ENCODE measurements around the gene TSHZ2.

TSHZ2 gene

DNA sequence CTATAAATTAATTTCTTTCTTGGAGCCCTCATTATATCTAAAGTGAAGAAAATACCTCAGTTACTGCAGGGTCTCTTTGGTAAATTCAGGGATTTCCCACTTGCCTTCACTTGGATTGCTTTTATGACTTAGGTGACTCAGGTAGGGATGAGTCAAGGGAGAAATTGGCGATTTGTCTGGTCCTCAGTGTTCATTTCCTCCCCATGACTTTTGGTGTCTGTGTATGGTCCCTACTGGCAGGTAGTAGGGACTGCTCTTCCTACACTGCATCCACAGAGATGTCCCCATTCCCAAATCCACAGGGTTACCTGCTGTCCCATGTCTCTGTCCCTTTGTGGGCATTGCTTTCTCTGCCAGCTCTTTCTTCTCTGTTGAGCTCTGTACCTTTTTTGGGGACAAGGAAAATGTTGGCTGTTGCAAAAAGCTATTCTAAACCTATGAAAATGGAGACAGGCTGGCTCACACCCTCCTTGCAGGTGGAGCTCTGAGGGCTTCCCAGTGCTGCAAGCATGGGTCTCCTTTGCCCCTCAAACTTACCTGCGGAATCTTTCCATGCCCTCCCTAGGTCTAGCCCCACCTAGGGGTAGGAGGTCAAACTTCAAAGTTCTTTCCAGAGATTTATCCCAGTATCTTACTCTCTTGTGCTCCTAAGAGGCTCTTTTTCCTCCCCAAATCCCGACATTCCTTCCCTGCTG is 409.6 kb downstream of the TSHZ2 start:
- no peak for DNase-seq (ENCODE audit: low read depth, low spot score)

DNA sequence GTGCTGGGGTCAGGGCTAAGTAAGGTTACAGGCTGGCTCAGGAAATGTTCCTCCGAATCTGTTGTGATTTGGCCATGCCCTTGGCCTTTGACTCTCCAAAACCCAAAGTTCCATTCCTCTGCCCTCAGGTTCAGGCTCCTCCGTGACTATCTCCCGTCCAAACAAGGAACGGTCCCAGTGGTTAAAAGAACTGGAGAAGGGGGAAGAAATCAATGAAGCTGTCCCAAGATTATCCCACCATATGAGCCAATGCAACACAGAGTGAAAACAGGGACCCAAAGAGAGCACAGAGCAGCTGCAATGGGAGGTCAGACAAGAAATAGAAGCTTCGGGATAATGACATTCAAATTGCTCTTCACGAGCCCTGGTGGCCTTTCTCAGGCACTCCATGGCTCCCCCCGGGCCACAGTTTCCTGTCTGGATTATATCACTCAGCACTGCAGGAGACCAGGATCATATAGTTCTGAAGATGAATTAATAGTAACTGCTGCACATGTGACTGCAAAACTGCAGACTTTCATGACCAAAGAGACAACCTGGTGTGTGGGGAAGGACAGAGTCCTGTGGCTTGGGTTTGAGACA is 410.2 kb downstream of the TSHZ2 start:
- DNase-seq (ENCODE audit: low read depth, low spot score) = no peak

DNA sequence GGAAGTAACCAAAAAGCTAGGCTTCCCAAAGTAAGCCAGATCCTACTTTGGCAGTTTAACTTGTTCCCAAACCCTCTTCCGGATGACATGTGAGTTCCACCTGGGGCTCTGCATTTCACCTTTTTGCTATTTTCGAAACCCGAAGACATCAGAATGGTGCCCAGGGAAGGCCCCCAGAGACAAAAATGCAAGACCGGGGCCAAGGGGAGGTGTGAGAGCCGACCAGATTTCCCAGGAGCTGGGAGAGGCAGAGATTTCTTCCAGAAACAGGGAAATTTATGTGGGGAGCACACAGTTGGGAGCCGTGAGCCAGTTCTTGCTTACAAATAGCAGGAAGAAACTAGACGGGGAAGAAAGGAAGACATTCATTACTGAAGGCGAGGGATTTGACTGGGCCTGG is 411.8 kb downstream of the TSHZ2 start:
- no peak for DNase-seq (ENCODE audit: low read depth, low spot score)

DNA sequence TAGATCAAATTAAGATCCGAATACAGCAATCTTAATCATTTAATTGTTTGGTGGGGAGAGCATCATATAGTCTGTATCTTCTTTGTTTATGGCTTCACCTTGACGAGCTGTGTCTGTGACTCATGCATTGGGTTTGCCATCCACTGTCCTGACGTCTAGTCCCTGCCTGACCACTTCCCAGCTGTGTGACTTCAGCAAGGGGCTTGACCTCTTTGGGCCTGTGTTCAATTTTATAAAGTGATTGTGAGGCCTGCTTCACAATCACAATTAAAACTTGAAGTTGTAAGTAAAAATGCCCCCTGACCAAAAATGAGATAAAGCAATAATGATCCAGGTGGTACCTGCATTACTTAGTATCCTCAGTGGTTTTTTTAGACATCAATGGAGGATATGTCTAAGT is 412.2 kb downstream of the TSHZ2 start:
- DNase-seq (ENCODE audit: low read depth, low spot score) = no peak

DNA sequence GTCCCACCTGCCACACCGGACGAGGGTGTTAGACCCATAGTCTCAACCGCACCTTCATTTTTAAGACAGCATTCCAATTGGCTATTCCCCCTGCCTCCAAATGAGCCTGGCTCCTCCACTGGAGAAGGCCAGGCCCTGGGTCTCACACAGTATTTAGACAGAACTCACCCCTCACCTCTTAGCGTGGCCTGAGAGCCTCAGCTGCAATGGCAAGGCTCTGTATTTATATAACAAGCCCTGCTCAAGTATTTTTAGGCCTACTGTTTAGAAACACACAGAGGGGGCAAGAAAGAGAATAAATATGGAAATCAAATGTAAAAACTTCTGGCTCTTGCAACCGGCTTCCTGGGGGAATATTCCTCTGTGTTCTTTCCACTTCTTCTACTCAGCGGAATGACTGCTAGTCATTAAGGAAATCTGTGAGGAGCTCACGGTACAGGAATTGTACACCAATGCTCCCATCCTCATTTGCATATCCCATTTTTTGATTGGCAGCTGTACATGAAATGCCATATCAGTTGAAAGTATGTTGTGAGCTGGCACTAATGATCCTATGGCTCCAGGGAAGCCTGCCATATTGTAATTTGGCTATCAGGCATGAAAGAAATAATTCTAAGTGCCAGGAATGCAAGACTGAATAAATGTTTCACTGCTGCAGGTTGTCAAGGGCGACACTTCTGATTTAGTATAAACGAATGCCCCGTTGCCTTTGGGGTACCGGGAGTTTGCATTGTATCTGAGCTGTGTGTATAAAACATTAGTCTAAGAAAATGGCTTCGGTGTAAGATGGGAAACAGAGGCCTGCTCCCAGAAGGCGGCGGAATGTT is 414.0 kb downstream of the TSHZ2 start:
- peak; percentile 17 for DNase-seq (ENCODE audit: low read depth, low spot score)

DNA sequence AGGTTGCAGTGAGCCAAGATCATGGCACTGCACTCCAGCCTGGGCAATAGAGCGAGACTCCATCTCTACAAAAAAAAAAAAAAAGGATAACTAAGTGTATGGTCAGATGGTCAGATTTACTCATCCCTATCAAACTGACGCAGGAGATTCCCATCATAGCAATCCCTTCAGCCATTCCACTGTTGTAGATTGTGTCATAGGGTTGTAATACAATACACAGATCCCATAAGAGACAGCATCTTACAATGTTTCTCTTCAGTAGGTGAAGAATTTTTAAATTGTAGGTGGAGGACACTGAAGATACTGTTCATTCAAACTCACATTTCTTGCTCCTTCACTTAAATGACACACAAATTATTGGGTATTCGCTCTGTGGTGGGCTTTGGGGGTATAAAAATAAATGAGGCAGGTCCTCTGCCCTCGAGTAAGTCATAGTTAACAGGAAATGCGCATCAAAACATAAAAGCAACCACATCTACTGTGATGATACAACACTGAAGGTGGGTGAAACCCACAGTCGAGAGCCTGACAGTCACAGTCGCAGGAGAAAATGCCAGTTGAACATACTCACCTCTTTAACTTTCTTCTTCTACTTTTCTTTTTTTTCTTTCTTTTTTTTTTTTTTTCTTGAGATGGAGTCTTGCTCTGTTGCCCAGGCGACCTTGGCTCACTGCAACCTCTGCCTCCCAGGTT is 416.0 kb downstream of the TSHZ2 start:
- DNase-seq (ENCODE audit: low read depth, low spot score) = no peak

DNA sequence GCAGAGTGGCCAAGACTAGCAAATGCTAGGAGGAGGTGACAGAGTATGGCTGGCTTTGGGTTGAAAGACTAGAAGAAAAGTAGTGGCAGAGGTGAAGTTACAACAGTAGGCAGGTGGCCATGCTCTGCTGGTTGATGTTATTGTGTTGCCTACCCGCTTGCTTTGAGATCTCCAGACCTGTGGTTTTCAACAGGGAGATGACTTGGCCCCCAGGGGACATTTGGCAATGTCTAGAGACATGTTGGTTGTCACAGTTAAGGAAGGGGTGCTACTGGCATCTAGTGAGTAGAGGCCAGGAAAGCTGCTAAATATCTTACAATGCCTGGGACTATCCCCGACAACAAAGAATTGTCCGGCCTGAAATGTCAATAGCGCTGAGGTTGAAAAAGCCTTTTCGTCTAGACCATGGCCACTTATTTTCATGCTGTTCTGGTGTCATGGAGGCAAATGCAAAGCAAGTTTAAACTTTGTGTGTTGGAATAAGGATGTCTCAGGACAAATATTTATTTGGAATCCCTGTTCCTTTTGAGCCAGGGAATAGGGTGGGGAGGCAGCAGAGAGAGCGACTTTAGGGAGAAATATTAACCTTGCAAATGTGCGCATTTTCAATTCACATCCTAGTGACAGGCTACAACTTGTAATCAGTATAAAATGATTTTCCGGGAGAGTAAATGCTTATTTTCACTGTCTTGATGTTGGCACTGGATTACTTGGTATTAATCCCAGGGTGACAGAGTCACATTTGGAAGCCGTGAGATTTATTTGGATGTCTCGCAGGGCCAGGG is 417.6 kb downstream of the TSHZ2 start:
- DNase-seq (ENCODE audit: low read depth, low spot score) = no peak

DNA sequence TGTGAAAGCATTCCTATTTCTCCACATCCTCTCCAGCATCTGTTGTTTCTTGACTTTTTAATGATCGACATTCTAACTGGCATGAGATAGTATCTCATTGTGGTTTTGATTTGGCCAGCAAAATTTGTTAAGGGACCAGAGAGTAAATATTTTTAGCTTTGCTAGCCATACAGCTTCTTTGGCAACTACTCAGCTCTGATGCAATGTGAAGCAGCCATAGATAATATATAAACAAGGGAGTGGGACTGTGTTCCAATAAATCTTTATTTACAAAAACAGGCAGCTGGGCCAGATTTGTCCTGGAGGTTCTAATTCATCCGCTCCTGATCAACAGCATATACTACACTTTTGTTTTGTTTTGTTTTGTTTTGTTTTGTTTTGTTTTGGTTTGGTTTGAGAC is 418.6 kb downstream of the TSHZ2 start:
- DNase-seq (ENCODE audit: low read depth, low spot score) = no peak

DNA sequence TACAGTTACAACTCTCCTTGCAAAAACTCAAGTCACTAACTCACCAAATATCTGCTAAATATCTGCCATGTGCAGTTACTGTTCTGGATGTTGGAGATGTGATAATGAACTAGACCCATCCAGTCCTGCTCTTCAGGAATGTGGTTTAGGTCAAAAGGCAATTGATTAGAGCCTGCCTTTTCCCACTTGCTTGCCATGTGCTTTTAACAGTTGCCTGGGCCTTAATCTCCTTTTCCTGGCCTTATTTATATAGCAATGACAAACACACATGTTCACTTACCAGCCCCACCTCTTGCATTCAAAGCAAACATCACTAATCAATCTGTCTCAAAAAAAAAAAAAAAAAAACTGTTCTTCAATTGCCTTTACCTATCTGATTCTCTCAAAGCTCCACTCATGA is 422.3 kb downstream of the TSHZ2 start:
- DNase-seq (ENCODE audit: low read depth, low spot score) = no peak

DNA sequence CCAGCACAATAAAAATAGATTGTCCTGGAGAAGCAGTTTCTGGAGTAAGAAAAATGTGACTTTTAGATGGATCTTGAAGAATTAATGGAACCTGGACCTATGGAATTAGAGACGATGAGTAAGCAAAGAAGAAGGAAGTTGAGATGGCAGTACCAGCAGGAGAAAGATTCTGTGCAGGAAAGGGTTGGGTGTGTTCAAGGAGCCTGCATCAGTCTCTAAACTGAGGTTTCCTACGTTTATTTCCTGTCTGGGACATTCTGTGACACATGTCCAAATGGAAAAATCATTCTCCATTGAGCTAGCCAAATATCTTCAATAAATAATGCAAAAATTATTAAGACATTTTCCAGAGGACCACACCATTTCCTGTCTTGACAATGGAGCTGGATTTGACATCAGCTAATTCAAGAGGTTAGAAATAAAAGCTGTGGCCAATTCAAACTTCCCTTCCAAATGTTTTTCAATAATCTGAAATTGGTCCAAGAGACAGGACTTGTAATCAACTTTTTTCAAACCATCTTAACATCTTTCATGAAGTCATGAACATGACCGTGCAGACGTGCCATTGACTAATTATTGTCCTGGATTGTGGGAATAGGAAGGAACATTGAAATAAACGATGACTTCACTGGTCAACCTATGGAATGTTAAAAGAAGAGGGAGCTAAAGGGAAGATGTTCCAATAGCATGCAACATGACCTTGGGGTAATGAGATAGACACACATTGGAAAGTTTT is 423.2 kb downstream of the TSHZ2 start:
- no peak for DNase-seq (ENCODE audit: low read depth, low spot score)

DNA sequence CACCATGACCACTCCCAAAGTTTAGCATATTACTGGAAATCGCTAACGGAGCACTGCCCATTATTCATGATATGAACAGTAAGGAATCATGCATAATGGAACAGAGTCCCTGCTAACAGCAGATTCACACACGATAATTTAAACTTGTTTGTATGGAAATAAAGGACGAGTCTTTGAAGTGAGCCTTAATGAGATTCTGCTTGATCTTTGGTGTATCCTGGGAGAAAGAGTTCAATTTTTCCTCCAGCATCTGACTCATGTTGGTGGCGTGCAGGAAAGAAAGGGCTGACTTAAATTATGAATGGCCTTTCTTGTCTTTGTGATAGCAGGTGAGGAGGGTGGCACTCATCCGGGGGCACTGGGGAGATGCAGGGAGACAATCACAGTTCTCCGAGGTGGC is 426.9 kb downstream of the TSHZ2 start:
- DNase-seq (ENCODE audit: low read depth, low spot score) = peak; percentile 40

DNA sequence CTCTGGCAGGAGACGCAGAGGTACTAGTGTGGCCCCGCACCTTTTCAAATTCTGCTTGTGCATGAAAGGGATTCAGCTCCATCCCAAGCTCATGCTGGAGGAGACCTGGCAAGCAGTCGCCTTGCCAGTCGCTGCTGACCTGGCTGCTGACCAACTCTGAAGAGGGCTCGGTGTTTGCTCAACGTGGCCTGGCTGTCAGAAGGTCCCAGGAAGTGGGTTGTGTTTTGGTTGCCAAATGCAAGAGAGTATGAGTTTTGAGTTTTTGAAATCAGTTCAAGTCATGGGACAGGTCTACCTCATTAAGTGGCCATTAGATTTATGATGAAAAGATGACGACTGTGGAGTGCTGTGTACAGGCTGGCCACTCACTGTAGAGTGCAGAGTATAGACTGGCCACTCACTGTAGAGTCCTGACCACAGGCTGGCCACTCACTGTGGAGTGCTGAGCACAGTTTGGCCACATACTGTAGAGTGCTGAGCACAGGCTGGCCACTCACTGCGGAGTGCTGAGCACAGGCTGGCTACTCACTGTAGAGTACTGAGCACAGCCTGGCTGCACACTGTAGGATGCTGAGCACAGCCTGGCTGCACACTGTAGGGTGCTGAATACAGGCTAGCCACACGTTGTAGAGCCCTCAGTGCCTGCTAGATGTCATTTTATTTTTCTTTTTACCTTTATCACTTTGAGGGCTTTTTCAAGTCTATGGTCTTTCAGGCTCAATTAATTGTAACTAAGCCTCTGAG is 427.6 kb downstream of the TSHZ2 start:
- DNase-seq (ENCODE audit: low read depth, low spot score) = peak; percentile 31

DNA sequence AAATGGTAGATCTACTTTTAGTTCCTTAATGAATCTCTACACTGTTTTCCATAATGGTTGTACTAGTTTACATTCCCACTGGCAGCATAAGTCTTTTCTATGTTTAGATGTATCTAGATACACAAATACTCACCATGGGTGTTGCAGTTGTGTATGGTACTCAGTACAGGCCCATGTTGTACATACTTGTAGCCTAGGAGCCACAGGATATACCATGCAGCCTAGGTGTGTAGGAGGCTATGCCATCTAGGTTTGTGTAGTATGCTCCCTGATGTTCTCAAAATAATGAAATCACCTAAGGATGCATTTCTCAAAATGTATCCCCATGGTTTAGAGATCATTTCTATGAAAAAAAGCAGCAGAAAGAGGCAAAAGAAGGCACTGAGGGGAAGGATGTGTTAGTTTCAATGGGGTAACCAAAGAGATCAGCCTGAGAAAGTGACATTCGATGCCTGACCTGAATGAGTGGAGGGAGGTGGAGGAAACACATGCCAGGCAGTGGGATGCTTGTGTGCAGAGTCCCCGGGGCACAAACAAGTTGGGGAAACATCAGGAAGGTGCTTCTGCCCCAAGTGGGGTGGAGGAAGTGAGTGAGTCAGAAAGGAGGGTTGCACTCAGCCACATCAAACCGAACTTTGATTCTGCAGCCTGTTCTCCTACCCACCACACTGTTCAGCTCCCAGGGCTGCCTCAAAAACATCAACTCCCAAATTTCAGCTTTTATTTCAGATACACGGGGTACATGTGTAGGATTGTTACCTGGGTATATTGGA is 430.3 kb downstream of the TSHZ2 start:
- no peak for DNase-seq (ENCODE audit: low read depth, low spot score)

DNA sequence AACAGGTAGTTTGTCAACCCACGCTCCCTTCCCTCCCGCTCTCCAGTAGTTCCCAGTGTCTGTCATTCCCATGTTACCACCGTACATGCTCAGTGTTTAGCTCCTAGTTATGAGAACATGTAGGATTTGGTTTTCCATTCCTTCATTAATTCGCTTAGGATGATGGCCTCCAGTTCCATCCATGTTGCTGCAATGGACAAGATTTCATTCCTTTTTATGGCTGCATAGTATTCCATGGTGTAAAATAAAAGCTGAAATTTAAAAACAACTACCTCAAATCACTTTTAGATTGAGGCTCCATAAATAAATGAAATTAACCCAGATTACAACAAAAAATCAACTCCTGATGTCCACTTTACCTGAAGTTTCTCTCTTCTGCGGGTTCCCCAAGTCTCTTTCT is 430.9 kb downstream of the TSHZ2 start:
- DNase-seq (ENCODE audit: low read depth, low spot score) = no peak

DNA sequence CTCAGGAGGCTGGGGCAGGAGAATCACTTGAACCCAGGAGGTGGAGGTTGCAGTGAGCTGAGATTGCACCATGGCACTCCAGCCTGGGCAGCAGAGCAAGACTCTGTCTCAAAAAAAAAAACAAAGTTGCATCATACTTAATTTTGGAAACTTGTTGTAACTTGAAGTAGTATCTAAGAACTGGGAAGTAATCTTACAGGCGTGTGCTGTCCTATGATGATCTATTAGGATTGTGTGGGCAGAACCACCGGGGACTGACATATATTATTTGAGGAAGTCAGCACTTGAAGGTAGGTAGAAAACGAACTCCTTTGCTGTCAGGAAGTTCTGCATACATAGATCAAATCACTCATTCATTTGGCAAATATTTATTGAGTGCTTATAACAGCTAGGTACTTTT is 433.0 kb downstream of the TSHZ2 start:
- no peak for DNase-seq (ENCODE audit: low read depth, low spot score)

DNA sequence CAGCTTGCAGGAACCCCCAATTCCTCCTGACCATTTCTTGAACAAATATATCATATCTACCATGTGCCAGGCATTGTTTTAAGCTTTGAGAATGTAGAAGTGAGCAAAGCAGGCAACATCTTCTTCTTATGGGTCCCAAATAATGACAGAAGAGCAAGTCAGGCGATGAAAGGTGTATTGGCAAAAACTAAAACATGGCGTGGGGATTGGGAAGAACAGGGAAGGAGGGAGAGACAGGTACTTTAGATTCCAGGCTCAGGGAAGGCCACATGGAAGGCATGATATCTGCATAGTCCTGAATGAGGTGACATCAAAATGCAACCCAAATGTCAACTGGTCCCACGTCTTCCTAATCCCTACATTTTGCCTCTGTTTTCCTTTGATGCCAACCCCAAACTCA is 434.4 kb downstream of the TSHZ2 start:
- no peak for DNase-seq (ENCODE audit: low read depth, low spot score)

DNA sequence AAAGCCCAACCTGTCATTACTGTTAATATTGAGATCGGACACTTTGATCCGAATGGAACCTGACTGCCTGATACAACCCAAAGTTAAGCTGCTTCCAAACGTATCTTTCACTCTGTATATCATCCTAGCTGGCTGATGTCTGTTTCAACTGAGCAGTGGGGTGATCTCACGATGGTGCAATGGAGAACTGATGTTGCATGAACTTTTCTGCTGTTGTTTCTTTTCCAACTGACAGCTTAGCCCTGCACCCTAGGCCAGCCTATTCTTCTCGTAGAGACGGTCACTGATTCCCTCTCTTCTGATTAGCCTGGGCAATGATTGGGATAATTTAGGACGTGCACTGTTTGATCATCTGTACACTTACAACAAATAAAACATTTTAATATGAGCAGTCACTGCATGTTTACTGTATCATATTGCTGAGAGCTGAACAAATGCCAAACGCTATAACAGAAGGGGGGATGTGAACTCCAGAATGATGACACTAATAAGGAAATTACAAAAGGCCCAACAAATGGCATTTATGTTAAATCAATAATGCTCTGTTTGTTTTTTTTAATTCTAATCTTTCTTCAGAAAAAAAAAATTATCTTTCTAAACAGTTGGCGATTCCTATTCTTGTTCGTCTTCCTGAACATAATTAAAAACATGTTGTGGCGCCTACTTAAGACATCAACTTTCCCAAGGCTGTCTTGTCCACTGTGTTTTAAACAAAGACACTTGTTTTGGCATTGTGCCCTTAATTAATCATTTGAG is 436.7 kb downstream of the TSHZ2 start:
- DNase-seq (ENCODE audit: low read depth, low spot score) = no peak

DNA sequence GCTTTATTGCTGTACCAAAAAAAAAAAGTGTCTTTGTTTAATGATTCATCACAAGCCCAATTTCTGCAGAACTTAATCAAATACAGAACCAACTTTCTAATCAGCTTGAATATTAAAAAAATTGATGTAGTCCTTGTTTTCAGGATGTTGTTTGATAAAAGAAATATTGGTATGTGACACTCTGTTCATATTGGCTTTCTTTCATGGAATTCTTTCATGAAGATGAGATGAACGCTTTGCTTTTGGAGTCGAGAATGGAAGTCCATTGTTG is 437.2 kb downstream of the TSHZ2 start:
- no peak for DNase-seq (ENCODE audit: low read depth, low spot score)

DNA sequence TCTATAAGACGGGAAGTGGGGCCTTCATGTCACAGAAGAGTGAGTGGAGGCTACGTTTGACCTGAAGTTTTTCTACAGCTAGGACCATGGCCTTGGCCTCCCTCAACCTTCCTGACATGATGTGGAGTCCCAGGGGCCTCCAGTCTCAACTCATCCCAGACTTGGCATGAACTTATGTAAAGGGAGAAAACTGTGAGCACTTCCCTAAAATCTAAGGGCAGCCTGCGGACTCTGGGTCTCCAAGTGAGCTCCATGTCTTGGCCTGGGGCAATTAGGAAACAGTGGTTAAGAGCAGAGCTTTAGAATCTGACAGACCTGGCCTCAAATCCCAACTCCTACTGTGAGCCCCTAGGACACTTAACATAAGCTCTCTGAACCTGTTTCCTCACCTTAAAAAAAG is 439.0 kb downstream of the TSHZ2 start:
- no peak for DNase-seq (ENCODE audit: low read depth, low spot score)

Data from astrocyte of the hippocampus (primary cell).